Measurements from ENCODE around the gene TRIM13. TPM values are rescaled to one million over a fixed set of nuclear protein-coding genes. Genes with fewer than 3 reads are reported as not detected.
A peak's percentile ranks its signal among the peaks of the same experiment; 100 is the strongest.

The TRIM13 gene
- total and polyA plus RNA-seq, 2 of the 13 experiments (the other 11 are each of a cell fraction or from before 2014, with no cell fraction given): 22.0 to 24.4 TPM

DNA sequence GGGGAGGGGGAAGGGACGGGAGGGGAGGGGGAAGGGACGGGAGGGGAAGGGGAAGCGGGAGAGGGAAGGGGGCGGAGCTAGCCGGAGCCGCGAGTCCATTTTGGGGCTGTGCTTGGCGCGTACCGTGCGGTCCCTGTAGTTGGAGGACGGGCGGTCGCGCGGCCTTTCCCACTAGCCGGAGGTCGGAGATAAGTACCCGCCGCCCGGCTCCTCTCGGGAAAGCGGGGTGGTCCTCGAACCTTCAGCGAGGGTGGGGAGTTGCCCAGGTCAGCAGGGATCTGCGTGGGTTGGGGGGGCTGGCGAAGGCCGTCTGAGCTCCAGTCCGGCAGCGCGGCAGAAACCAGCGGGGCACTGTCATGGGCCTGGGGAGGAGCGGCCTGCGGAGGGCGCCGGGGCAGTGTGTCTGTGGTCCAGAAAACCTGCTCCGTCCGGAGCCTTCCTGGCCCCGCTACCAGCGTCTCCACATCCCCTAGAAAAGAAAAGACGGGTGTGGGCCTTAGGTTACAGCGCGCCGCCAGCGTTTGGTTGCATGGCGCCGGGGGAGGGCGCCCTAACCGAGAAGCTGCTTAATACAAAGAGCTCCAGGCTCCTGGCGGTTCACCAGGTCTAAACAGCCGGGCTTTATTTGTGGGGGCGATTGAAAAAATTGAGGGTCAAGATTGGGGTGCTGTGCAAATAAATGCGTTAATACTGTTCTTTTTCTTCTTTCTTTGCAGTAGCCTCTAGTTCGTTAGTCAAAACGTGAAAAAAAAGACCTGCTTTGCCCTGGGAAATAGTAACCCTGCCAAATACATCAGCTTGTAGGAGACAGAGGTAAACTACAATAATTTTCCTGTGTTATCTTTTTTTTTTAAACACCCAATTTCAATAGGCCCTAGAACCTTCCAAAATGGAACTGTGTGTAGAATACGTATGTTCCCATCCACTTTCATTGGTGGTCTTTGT lies at the start of gene TRIM13 (continued):
- TF ChIP-seq NFYC (CRISPR knock-in tag; IDR thresholded peaks at IDR 0.05) (no peak), MAF1 (CRISPR knock-in tag; IDR thresholded peaks at IDR 0.05; ENCODE audit: borderline replicate concordance) (0 out of 2 replicates have a peak, but pooled peaks have one; percentile 61), AHR (CRISPR knock-in tag; IDR thresholded peaks at IDR 0.05) (no peak), ZFP62 (CRISPR knock-in tag; IDR thresholded peaks at IDR 0.05) (no peak), YY1 (IDR thresholded peaks at IDR 0.05; ENCODE audit: insufficient read depth, insufficient replicate concordance, low read depth, low read length) (peak; percentile 38), HDAC2 (CRISPR knock-in tag; IDR thresholded peaks at IDR 0.05) (0 out of 2 replicates have a peak, but pooled peaks have one; percentile 45), SIN3A (IDR thresholded peaks at IDR 0.05; ENCODE audit: borderline replicate concordance, low read depth, low read length) (no peak), SKI (IDR thresholded peaks at IDR 0.05; ENCODE audit: partially characterized antibody) (no peak), STAG1 (CRISPR knock-in tag; IDR thresholded peaks at IDR 0.05) (peak; percentile 68), ZNF12 (CRISPR knock-in tag; IDR thresholded peaks at IDR 0.05) (0 out of 2 replicates have a peak, but pooled peaks have one; percentile 53), POGZ (CRISPR knock-in tag; IDR thresholded peaks at IDR 0.05) (peak; percentile 60; the same call in 1 of the 2 replicates), ZNF777 (CRISPR knock-in tag; IDR thresholded peaks at IDR 0.05) (peak; percentile 87), ZBTB20 (CRISPR knock-in tag; IDR thresholded peaks at IDR 0.05; ENCODE audit: borderline replicate concordance, low read depth) (peak; percentile 42; the same call in 1 of the 2 replicates), CAMTA2 (CRISPR knock-in tag; IDR thresholded peaks at IDR 0.05; ENCODE audit: borderline replicate concordance) (0 out of 2 replicates have a peak, but pooled peaks have one; percentile 48), MEIS2 (CRISPR knock-in tag; IDR thresholded peaks at IDR 0.05) (no peak), SIN3B (IDR thresholded peaks at IDR 0.05; ENCODE audit: low read length) (no peak), SOX5 (CRISPR knock-in tag; IDR thresholded peaks at IDR 0.05; ENCODE audit: borderline replicate concordance) (no peak), ISL2 (CRISPR knock-in tag; IDR thresholded peaks at IDR 0.05) (0 out of 2 replicates have a peak, but pooled peaks have one; percentile 24), ZNF629 (CRISPR knock-in tag; conservative IDR thresholded peaks at IDR 0.05) (no peak), HNRNPL (IDR thresholded peaks at IDR 0.05; ENCODE audit: low read depth, low read length) (0 out of 2 replicates have a peak, but pooled peaks have one; percentile 57), ZNF446 (CRISPR knock-in tag; IDR thresholded peaks at IDR 0.05) (no peak), ZNF615 (CRISPR knock-in tag; IDR thresholded peaks at IDR 0.05; ENCODE audit: borderline replicate concordance) (no peak), ZNF263 (CRISPR knock-in tag; IDR thresholded peaks at IDR 0.05) (0 out of 2 replicates have a peak, but pooled peaks have one; percentile 21), MEIS1 (CRISPR knock-in tag; IDR thresholded peaks at IDR 0.05; ENCODE audit: borderline replicate concordance) (no peak), ZNF607 (CRISPR knock-in tag; IDR thresholded peaks at IDR 0.05; ENCODE audit: borderline replicate concordance) (no peak; the same call in 1 of the 2 replicates), PHF8 (CRISPR knock-in tag; IDR thresholded peaks at IDR 0.05) (peak; percentile 93), RBFOX2 (IDR thresholded peaks at IDR 0.05; ENCODE audit: low read depth, low read length) (peak; percentile 89), ZNF746 (CRISPR knock-in tag; IDR thresholded peaks at IDR 0.05) (peak; percentile 80), ZNF256 (CRISPR knock-in tag; conservative IDR thresholded peaks at IDR 0.05) (0 out of 2 replicates have a peak, but pooled peaks have one; percentile 21)
- TF ChIP-seq, protein P1, sequence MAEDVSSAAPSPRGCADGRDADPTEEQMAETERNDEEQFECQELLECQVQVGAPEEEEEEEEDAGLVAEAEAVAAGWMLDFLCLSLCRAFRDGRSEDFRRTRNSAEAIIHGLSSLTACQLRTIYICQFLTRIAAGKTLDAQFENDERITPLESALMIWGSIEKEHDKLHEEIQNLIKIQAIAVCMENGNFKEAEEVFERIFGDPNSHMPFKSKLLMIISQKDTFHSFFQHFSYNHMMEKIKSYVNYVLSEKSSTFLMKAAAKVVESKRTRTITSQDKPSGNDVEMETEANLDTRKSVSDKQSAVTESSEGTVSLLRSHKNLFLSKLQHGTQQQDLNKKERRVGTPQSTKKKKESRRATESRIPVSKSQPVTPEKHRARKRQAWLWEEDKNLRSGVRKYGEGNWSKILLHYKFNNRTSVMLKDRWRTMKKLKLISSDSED (CRISPR knock-in tag; IDR thresholded peaks at IDR 0.05): no peak
